HEK293T (cell line): ENCODE results near the gene OLFM1.

Source experiments
- CTCF ChIA-PET: fragments of 350-600 bp; formaldehyde crosslinking; extraction: SDS; loops from one replicate; lab custom pipeline; 2021; ENCODE audit warnings: antibody characterized with exemption, inconsistent platforms; lab: Yijun Ruan, JAX
- POLR2A ChIA-PET: fragments of 350-600 bp; formaldehyde crosslinking; extraction: SDS; loops from one replicate; lab custom pipeline; 2020; ENCODE audit warnings: antibody characterized with exemption, inconsistent platforms; lab: Yijun Ruan, JAX
- DNase-seq: peaks from one replicate; pipeline ENCODE4 v3.0.0; 2012; ENCODE audit warnings: mixed read lengths; ENCODE audit errors: extremely low spot score
- ARNT ChIP-seq: fragments of 450-650 bp; IDR thresholded peaks from 2 replicates; pipeline ENCODE4 v1.6.1; 2017; ENCODE audit warnings: mild to moderate bottlenecking
- BHLHE40 ChIP-seq: fragments of 450-650 bp; IDR thresholded peaks from 2 replicates; pipeline ENCODE4 v1.6.1; 2016; ENCODE audit warnings: mild to moderate bottlenecking, moderate library complexity, borderline replicate concordance
- CTBP1 ChIP-seq: fragments of 450-650 bp; IDR thresholded peaks from 2 replicates; pipeline ENCODE4 v1.6.1; 2016; ENCODE audit warnings: borderline replicate concordance
- ELF4 ChIP-seq: fragments of 450-650 bp; IDR thresholded peaks from 2 replicates; pipeline ENCODE4 v1.6.1; 2017; ENCODE audit warnings: antibody characterized with exemption
- FOXA1 ChIP-seq: fragments of 450-650 bp; IDR thresholded peaks from 2 replicates; pipeline ENCODE4 v1.6.1; 2016; ENCODE audit warnings: mild to moderate bottlenecking
- FOXK2 ChIP-seq: fragments of 450-650 bp; IDR thresholded peaks from 2 replicates; pipeline ENCODE4 v1.6.1; 2016; ENCODE audit warnings: mild to moderate bottlenecking
- FOXM1 ChIP-seq: fragments of 450-650 bp; IDR thresholded peaks from 2 replicates; pipeline ENCODE4 v1.6.1; 2017; ENCODE audit warnings: mild to moderate bottlenecking, borderline replicate concordance
- HDGF ChIP-seq: fragments of 450-650 bp; IDR thresholded peaks from 2 replicates; pipeline ENCODE4 v1.6.1; 2017; ENCODE audit warnings: antibody characterized with exemption, borderline replicate concordance
- L3MBTL2 ChIP-seq: fragments of 450-650 bp; conservative IDR thresholded peaks from 2 replicates; pipeline ENCODE4 v1.6.1; 2016; ENCODE audit warnings: mild to moderate bottlenecking
- LEF1 ChIP-seq: fragments of 450-650 bp; IDR thresholded peaks from 2 replicates; pipeline ENCODE4 v1.6.1; 2017; ENCODE audit warnings: mild to moderate bottlenecking, borderline replicate concordance
- NFRKB ChIP-seq: fragments of 450-650 bp; IDR thresholded peaks from 2 replicates; pipeline ENCODE4 v1.6.1; 2016; ENCODE audit warnings: mild to moderate bottlenecking, moderate library complexity
- SP1 ChIP-seq: fragments of 450-650 bp; IDR thresholded peaks from 2 replicates; pipeline ENCODE4 v1.6.1; 2017
- SUZ12 ChIP-seq: fragments of 450-650 bp; IDR thresholded peaks from 2 replicates; pipeline ENCODE4 v1.6.1; 2016; ENCODE audit warnings: mild to moderate bottlenecking
- TARDBP ChIP-seq: fragments of 450-650 bp; IDR thresholded peaks from 2 replicates; pipeline ENCODE4 v1.6.1; 2016
- ZNF384 ChIP-seq: fragments of 450-650 bp; IDR thresholded peaks from 2 replicates; pipeline ENCODE4 v1.6.1; 2016
- TF ChIP-seq, protein P1 (sequence below): fragments of 450-650 bp; IDR thresholded peaks from 2 replicates; pipeline ENCODE4 v1.6.1; 2016

OLFM1 gene

DNA sequence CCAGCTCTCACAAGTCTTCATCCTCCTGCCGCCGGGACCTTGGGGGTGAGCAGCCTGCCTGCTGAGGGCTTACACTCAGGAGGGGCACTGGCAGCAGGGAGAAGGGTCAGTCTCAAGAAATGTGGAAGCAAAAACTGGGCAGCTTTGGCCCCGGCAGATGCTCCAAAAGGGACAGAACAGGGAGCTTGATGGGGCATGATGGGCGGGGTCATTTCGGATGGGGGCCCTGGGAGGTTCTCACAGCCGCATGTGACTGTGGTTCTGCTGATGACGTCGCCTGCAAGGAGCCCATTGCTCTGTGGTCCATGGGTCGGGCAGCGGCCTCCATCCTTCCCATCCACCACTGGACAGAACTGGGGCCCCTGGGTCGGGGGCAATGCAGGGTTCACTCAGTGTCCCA is 76.6 kb downstream of the OLFM1 start:
- ChIA-PET POLR2A (no interaction called here), CTCF (no interaction called here)
- no peak for DNase-seq
- TF ChIP-seq FOXA1 (no peak), CTBP1 (no peak), BHLHE40 (no peak), SUZ12 (no peak), L3MBTL2 (no peak), HDGF (no peak), ARNT (no peak)
- TF ChIP-seq, protein P1, sequence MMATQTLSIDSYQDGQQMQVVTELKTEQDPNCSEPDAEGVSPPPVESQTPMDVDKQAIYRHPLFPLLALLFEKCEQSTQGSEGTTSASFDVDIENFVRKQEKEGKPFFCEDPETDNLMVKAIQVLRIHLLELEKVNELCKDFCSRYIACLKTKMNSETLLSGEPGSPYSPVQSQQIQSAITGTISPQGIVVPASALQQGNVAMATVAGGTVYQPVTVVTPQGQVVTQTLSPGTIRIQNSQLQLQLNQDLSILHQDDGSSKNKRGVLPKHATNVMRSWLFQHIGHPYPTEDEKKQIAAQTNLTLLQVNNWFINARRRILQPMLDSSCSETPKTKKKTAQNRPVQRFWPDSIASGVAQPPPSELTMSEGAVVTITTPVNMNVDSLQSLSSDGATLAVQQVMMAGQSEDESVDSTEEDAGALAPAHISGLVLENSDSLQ, result no peak

DNA sequence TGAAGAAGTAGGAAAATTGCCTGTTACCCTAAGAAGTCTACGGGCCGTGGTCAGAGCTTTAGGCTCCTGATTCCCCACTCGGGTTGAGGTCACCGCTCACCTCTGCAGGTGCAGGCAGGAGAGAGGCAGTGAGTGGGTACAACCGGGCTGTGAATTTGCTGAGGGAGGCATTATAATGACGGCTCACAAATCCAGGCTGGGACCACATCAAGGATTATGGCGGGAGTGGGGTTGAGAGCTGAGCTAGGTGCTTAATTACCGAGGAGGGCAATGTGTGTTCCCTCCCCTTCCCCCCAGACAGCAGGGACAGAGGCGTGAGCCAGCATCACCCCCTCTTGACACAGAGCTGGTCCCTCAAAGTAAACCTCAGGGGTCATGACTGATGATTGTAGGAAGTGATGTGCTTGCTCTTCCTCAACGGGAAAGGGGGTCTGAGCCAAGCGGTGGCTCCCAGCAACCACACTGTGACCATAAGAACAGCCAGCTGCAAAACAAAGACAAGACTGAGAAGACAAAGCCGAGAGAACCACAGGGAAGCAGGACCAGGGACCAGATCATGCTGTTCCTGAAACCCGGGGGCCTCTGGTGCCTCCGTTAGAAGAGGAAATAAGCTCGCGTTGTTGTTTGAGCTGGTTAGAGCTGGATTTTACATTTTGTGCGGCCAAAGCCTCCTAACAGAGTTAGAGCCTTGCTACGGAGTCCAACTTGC is 77.7 kb downstream of the OLFM1 start:
- POLR2A ChIA-PET, result no interaction called here
- no peak for TF ChIP-seq SP1
- TF ChIP-seq ARNT, result no peak
- TF ChIP-seq SUZ12, result no peak
- TF ChIP-seq, protein P1, result no peak
- TF ChIP-seq TARDBP, result no peak
- TF ChIP-seq ELF4, result no peak
- no peak for TF ChIP-seq BHLHE40
- TF ChIP-seq ZNF384, result no peak
- TF ChIP-seq L3MBTL2, result no peak
- no peak for TF ChIP-seq FOXM1
- TF ChIP-seq LEF1, result no peak
- no peak for TF ChIP-seq FOXK2
- TF ChIP-seq FOXA1, result no peak
- no peak for TF ChIP-seq NFRKB
- TF ChIP-seq CTBP1, result no peak
- no peak for TF ChIP-seq HDGF
- no peak for DNase-seq
- CTCF ChIA-PET, result no interaction called here

DNA sequence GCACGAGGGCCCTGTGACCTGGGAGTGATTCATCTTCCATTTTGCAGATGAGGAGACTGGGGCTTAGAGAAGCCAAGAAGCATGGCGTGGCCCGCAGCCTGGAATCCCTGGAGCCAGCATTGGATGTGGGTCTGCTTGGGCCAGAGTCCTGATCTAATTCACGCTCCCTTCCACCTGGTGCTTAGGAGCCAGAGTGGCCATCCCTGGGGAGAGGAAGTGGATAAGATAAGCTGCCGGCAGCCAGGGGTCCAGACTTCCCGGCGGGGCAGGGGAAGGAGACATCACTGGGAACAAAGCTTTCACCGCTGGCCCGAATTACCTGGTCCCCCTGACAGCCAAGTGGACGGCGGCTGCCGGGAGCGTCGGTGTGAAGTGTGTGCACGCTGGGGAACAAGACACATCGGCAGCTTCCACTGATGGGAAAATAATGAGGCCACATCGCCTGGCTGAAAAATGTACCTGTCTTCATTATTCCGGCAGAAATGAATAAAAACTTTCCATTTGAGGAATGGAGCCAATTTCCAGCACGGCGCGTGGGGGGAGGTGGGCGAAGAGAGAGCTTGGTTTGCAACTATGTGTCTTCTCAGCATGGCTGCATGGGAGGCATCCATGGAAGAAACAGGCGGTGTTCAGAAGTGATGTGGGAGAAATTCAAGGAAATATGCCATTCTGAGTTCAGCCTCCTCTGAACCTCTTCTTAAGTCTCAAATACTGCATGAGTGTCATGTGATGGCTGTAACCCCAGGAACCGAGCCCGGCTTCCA is 78.5 kb downstream of the OLFM1 start:
- TF ChIP-seq CTBP1 (no peak), FOXM1 (no peak), HDGF (no peak), ZNF384 (no peak), SUZ12 (no peak), ARNT (no peak), ELF4 (no peak), LEF1 (no peak), L3MBTL2 (no peak), FOXK2 (no peak), SP1 (no peak), BHLHE40 (no peak), FOXA1 (no peak), NFRKB (no peak), TARDBP (no peak)
- TF ChIP-seq, protein P1, result no peak
- CTCF ChIA-PET, result no interaction called here
- no peak for DNase-seq
- POLR2A ChIA-PET, result no interaction called here

DNA sequence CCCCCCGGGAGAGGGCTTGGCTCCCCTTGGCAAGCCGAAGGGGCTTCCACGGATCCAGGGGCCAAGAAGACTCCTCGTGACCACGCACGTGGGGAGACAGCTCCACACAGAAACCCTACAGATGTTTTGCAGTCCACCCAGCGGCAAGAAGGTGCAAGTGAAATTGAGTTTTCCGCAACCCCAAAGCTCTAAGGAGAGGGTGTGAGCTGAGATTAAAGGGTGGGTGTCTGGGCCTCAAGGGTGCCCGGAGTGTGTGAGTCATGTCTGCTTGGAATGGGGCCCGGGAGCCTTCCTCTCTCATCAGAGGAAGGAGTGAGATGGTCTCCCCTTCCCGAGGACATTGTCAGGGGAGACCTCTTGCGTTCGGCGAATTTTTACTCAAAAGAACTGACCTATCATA is 79.1 kb downstream of the OLFM1 start:
- CTCF ChIA-PET, result no interaction called here
- POLR2A ChIA-PET, result no interaction called here

More for the DNA sequence above, 79.1 kb downstream of the OLFM1 start:
- DNase-seq, result no peak
- TF ChIP-seq, protein P1, result no peak
- TF ChIP-seq LEF1 (no peak), L3MBTL2 (no peak), FOXM1 (no peak), TARDBP (no peak), ELF4 (no peak), FOXA1 (no peak), SP1 (no peak), HDGF (no peak), BHLHE40 (no peak), FOXK2 (no peak), SUZ12 (no peak), ZNF384 (no peak), CTBP1 (no peak), ARNT (no peak), NFRKB (no peak)
